K562 treated with DMSO at 1 percent for 24 hours (cell line): ENCODE measurements around the gene PCDHA13. TPM values are rescaled to one million over a fixed set of nuclear protein-coding genes. Genes with fewer than 3 reads are reported as not detected.

Experiments
- total RNA-seq: library from RNA; unstranded; fragments of 300-600 nt; gene quantifications from 2 replicates; pipeline ENCODE4 v1.2.3, GENCODE V29; 2022; ENCODE audit warnings: low read depth; ENCODE audit not compliant: insufficient read depth

Gene PCDHA13, protein sequence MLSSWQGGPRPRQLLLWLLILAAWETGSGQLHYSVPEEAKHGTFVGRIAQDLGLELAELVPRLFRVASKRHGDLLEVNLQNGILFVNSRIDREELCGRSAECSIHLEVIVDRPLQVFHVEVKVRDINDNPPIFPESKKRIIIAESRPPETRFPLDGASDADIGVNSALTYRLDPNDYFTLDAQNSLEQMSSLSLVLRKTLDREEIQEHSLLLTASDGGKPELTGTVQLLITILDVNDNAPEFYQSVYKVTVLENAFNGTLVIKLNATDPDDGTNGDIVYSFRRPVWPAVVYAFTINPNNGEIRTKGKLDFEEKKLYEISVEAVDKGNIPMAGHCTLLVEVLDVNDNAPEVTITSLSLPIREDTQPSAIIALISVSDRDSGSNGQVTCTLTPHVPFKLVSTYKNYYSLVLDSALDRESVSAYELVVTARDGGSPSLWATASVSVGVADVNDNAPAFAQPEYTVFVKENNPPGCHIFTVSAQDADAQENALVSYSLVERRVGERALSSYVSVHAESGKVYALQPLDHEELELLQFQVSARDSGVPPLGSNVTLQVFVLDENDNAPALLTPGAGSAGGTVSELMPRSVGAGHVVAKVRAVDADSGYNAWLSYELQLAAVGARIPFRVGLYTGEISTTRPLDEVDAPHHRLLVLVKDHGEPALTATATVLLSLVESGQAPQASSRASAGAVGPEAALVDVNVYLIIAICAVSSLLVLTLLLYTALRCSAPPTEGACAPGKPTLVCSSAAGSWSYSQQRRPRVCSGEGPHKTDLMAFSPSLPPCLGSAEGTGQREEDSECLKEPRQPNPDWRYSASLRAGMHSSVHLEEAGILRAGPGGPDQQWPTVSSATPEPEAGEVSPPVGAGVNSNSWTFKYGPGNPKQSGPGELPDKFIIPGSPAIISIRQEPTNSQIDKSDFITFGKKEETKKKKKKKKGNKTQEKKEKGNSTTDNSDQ
- total RNA-seq: not detected in 2 replicates

DNA sequence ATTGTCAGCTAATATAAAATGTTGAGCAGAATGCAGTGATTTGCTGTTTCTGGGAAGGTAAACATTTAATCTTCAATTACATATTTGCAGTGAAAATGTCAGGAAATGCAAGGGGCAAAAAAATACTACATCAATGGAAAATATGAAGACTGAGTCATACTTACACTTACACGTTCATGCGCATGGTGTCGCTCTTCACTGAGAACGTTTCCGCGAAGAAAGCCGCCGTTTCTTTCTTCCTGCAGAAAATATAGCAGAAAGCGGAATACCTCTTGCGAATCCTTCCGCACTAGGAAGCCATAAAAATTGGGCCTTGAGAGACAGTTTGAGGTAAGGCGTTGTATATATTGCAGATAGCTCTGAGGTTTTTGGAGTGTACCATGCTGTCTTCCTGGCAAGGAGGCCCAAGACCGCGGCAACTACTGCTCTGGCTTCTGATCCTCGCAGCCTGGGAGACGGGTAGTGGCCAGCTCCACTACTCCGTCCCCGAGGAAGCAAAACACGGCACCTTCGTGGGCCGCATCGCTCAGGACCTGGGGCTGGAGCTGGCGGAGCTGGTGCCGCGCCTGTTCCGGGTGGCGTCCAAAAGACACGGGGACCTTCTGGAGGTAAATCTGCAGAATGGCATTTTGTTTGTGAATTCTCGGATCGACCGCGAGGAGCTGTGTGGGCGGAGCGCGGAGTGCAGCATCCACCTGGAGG is at the start of gene PCDHA13:
PCDHA13 (plus strand) TSS at position 236 of the 702 bp plus-strand sequence; CDS start at position 381, 145 bp downstream.

GRCh38 chr5:140833993-140834392 is 47.9 kb upstream of the PCDHA13 start, which contains the start of gene PCDHA7:
Gene PCDHA7 (plus strand): TSS chr5:140834269. CDS start chr5:140834384, 115 bp downstream.

DNA sequence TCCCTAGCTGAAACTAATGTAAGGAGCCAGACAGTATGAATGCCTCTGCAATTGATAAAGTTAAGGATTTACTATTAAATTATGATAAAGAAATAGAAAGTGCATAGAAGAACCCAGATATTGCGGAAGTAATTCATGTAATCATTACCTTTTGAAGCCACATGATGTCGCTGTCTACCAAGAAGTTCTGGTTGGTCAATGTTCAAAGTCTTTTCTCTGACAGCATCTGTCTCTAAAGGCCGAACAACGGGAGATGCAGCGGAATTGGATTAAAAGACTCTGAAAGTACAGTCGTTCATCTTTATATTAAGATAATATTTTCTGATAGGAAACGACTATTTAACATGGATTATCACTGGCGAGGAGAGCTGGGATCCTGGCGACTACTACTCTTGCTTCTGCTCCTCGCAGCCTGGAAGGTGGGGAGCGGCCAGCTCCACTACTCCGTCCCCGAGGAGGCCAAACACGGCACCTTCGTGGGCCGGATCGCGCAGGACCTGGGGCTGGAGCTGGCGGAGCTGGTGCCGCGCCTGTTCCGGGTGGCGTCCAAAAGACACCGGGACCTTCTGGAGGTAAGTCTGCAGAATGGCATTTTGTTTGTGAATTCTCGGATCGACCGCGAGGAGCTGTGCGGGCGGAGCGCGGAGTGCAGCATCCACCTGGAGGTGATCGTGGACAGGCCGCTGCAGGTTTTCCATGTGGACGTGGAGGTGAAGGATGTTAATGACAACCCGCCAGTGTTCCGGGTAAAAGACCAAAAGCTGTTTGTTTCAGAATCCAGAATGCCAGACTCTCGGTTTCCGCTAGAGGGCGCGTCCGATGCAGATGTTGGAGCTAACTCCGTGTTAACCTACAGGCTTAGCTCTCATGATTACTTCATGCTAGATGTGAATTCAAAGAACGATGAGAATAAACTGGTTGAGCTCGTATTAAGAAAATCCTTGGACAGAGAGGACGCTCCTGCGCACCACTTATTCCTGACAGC is 40.7 kb upstream of the PCDHA13 start, which contains the start of gene PCDHA8:
PCDHA8 (plus strand) TSS at position 210 of the 985 bp plus-strand sequence; CDS start at position 345, 135 bp downstream.

DNA sequence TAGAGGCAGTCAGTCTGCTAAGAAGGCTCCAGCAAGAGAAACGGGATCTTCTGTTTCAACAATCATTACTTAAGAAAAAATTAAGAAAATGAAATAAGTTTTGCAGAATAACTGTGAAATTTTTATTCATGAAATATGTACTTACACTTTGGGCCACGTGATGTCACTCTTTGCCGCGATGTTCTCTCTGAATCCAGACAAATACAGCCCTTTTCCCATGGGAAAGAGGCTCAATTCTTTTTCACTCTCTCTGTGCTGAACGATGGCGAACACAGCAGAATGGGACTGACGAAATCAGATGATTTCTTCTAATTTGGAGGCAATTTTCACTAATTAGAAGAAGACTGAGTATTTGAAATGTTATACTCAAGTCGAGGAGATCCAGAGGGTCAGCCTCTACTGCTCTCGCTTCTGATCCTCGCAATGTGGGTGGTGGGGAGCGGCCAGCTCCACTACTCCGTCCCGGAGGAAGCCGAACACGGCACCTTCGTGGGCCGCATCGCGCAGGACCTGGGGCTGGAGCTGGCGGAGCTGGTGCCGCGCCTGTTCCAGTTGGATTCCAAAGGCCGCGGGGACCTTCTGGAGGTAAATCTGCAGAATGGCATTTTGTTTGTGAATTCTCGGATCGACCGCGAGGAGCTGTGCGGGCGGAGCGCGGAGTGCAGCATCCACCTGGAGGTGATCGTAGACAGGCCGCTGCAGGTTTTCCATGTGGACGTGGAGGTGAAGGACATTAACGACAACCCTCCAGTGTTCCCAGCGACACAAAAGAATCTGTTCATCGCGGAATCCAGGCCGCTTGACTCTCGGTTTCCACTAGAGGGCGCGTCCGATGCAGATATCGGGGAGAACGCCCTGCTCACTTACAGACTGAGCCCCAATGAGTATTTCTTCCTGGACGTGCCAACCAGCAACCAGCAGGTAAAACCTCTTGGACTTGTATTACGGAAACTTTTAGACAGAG is 33.5 kb upstream of the PCDHA13 start, which contains the start of gene PCDHA9:
PCDHA9 (plus strand) TSS at position 244 of the 964 bp plus-strand sequence; CDS start at position 358, 114 bp downstream.

DNA sequence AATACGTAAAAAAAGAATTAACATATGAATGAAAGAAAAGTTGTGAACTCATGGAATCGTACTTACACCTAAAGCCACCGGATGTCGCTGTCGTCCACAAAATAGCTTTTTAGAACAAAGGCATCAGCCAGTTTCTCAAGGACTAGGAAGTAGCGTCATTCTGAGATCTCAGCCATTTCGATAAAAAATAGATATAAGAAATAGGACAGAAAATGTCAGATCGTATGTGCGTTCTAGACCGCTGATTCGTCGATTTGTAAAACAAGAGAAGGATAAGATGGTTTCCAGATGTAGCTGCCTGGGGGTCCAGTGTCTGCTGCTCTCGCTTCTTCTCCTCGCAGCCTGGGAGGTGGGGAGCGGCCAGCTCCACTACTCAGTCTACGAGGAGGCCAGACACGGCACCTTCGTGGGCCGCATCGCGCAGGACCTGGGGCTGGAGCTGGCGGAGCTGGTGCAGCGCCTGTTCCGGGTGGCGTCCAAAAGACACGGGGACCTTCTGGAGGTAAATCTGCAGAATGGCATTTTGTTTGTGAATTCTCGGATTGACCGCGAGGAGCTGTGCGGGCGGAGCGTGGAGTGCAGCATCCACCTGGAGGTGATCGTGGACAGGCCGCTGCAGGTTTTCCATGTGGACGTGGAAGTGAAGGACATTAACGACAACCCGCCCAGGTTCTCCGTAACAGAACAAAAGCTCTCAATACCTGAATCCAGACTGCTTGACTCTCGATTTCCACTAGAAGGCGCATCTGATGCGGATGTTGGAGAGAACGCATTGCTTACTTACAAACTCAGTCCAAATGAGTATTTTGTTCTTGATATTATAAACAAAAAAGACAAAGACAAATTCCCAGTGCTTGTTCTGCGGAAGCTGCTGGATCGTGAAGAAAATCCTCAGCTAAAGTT is 25.9 kb upstream of the PCDHA13 start, which contains the start of gene PCDHA10:
PCDHA10 (plus strand) TSS at position 126 of the 903 bp plus-strand sequence; CDS start at position 278, 152 bp downstream.

GRCh38 chr5:140868721-140869554 is 13.0 kb upstream of the PCDHA13 start, which contains the start of gene PCDHA11:
Gene PCDHA11 (plus strand): TSS chr5:140868957. CDS start chr5:140869104, 147 bp downstream.

GRCh38 chr5:140875085-140876065 is 6.5 kb upstream of the PCDHA13 start, which contains the start of gene PCDHA12:
Gene PCDHA12 (plus strand): TSS chr5:140875308. CDS start chr5:140875473, 165 bp downstream.

DNA sequence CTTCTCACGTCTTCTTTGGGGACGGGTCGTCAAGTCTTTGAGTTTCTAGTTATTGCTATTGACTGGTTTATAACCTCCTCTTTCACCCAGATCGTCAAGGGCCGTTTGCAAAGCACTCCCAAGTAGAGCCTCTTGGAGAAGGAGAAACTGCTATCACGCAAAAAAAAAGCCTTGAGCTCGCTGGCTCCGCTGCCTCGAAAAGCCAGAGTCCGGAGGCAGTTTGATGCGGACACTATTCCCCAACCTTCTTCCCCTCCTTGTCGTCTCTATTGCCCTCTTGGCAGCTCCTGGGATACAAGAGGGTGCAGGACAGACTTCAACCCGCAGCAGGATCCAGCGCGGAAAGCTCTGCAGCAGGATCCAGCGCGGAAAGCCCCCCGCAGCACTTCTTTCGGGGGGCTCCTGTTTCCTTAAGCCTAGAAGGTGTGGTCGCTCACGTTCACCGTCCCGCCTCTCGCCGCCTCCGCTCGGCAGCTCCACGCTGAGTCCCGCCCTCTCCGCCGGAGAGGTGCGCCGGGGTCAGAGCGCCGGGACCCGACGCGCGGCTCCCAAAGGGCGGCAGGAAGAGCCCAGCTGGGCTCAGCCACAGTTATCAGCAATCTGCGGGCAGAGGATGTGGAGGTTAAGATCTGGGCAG is 44.0 kb downstream of the PCDHA13 start, which contains the start of gene PCDHAC1:
PCDHAC1 (plus strand) TSS at position 494 of the 637 bp plus-strand sequence. CDS start 594 bp downstream, outside the sequence.

Other genes with a start within 250 kb of the PCDHA13 start
- gene CD14, start 248.9 kb upstream of the PCDHA13 start, total RNA-seq: 1.1 and 1.6 TPM in 2 replicates
- 15.2 and 22.3 TPM in 2 replicates for gene TMCO6, start 242.7 kb upstream of the PCDHA13 start, total RNA-seq
- gene NDUFA2, start 234.5 kb upstream of the PCDHA13 start, total RNA-seq: 215 and 263 TPM in 2 replicates
- 149 and 175 TPM in 2 replicates for gene IK, start 234.3 kb upstream of the PCDHA13 start, total RNA-seq
- 42.8 and 44.6 TPM in 2 replicates for gene WDR55, start 217.2 kb upstream of the PCDHA13 start, total RNA-seq
- gene DND1, start 208.5 kb upstream of the PCDHA13 start, total RNA-seq: 2.2 and 4.9 TPM in 2 replicates
- gene HARS1, start 190.8 kb upstream of the PCDHA13 start, total RNA-seq: 63.3 and 68.0 TPM in 2 replicates
- 19.8 and 20.5 TPM in 2 replicates for gene HARS2, start 190.7 kb upstream of the PCDHA13 start, total RNA-seq
- gene ZMAT2, start 181.7 kb upstream of the PCDHA13 start, total RNA-seq: 44.2 and 45.1 TPM in 2 replicates
- gene PCDHA1, start 96.0 kb upstream of the PCDHA13 start, total RNA-seq: not detected in 2 replicates
- gene PCDHA2, start 87.3 kb upstream of the PCDHA13 start, total RNA-seq: not detected in 2 replicates
- gene PCDHA3, start 81.1 kb upstream of the PCDHA13 start, total RNA-seq: not detected in 2 replicates
- gene PCDHA4, start 75.1 kb upstream of the PCDHA13 start, total RNA-seq: not detected in 2 replicates
- gene PCDHA5, start 60.5 kb upstream of the PCDHA13 start, total RNA-seq: 0.13 TPM in 1 of 2 replicates, not detected in the other
- gene PCDHA6, start 54.2 kb upstream of the PCDHA13 start, total RNA-seq: not detected in 2 replicates
- not detected in 2 replicates for gene PCDHA7, start 47.9 kb upstream of the PCDHA13 start, total RNA-seq
- gene PCDHA8, start 40.9 kb upstream of the PCDHA13 start, total RNA-seq: not detected in 2 replicates
- gene PCDHA9, start 33.7 kb upstream of the PCDHA13 start, total RNA-seq: not detected in 2 replicates
- not detected in 2 replicates for gene PCDHA10, start 26.2 kb upstream of the PCDHA13 start, total RNA-seq
- gene PCDHA11, start 13.2 kb upstream of the PCDHA13 start, total RNA-seq: not detected in 2 replicates
- not detected in 2 replicates for gene PCDHA12, start 6.8 kb upstream of the PCDHA13 start, total RNA-seq
- gene PCDHAC1, start 44.2 kb downstream of the PCDHA13 start, total RNA-seq: not detected in 2 replicates
- gene PCDHAC2, start 84.4 kb downstream of the PCDHA13 start, total RNA-seq: not detected in 2 replicates
- not detected in 2 replicates for gene PCDHB1, start 169.2 kb downstream of the PCDHA13 start, total RNA-seq
- gene PCDHB2, start 212.5 kb downstream of the PCDHA13 start, total RNA-seq: 0.44 and 0.59 TPM in 2 replicates
- gene PCDHB3, start 218.3 kb downstream of the PCDHA13 start, total RNA-seq: 0.31 and 0.35 TPM in 2 replicates
- gene PCDHB4, start 239.7 kb downstream of the PCDHA13 start, total RNA-seq: 0.08 TPM in 1 of 2 replicates, not detected in the other